Neural progenitor cell (in vitro differentiated cells): ENCODE results near the gene HYCC1.

Source experiments
- EZH2 ChIP-seq: fragments of 200-600 bp; sonication (generic); IDR thresholded peaks from 2 replicates; pipeline ENCODE4 v1.6.1; 2017; ENCODE audit warnings: antibody characterized with exemption, mild to moderate bottlenecking, moderate library complexity
- TF ChIP-seq, protein P1 (sequence below): fragments of 200-600 bp; sonication (generic); IDR thresholded peaks from 2 replicates; pipeline ENCODE4 v1.5.1; 2017; ENCODE audit warnings: antibody characterized with exemption, mild to moderate bottlenecking

GRCh38 chr7:23061327-23061726 lies 47.4 kb upstream of the HYCC1 start:
- TF ChIP-seq, protein P1, sequence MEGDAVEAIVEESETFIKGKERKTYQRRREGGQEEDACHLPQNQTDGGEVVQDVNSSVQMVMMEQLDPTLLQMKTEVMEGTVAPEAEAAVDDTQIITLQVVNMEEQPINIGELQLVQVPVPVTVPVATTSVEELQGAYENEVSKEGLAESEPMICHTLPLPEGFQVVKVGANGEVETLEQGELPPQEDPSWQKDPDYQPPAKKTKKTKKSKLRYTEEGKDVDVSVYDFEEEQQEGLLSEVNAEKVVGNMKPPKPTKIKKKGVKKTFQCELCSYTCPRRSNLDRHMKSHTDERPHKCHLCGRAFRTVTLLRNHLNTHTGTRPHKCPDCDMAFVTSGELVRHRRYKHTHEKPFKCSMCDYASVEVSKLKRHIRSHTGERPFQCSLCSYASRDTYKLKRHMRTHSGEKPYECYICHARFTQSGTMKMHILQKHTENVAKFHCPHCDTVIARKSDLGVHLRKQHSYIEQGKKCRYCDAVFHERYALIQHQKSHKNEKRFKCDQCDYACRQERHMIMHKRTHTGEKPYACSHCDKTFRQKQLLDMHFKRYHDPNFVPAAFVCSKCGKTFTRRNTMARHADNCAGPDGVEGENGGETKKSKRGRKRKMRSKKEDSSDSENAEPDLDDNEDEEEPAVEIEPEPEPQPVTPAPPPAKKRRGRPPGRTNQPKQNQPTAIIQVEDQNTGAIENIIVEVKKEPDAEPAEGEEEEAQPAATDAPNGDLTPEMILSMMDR, result no peak
- no peak for TF ChIP-seq EZH2
